Mammary epithelial cell (primary cell): ENCODE measurements around the gene PPBP.

Experiments used
- CTCF ChIP-seq, 2 donors: IDR thresholded peaks in 1 of 2; conservative IDR thresholded peaks in 1 of 2; 2 replicates each; pipeline ENCODE4 v1.5.1; 2011 to 2012; ENCODE audit warnings: inconsistent platforms in 2 of 2, low read length in 2 of 2, mild to moderate bottlenecking in 2 of 2, control low read depth in 1 of 2, low read depth in 1 of 2; ENCODE audit not compliant: insufficient read depth in 1 of 2; ENCODE audit errors: extremely low read depth in 1 of 2
- EZH2 ChIP-seq: IDR thresholded peaks from 2 replicates; pipeline ENCODE4 v1.6.1; 2012; ENCODE audit warnings: low read length, inconsistent platforms, borderline replicate concordance

- TF ChIP-seq CTCF (conservative IDR thresholded peaks at IDR 0.05 in 1 of 2, IDR thresholded peaks at IDR 0.05 in 1 of 2; ENCODE audit: extremely low read depth in 1 of 2, insufficient read depth in 1 of 2, low read depth in 1 of 2, low read length in 2 of 2) (no peak), EZH2 (no peak)
These were observed 12.3 kb upstream of the PPBP start for GRCh38 chr4:74000301-74000700.
